HG02973 (cell line): Measurements from ENCODE around the gene IKBKG.
"Not testable (repeated sequence)": the region's sequence is repeated elsewhere in the genome, so short reads cannot be mapped to it uniquely, and the experiment has no call there.

ENCODE experiments used
- ATAC-seq: cut with Tn5 transposase; IDR thresholded peaks from one replicate; pipeline ENCODE4 v1.9.1; 2021; ENCODE audit warnings: moderate library complexity; ENCODE audit not compliant: unreplicated experiment

Gene IKBKG

GRCh38 chrX:154547245-154548027, at the start of gene IKBKG:
TSS of gene IKBKG (plus strand) at chrX:154547620. CDS start at chrX:154552003, 4,383 bp downstream.
- peak; percentile 75 for ATAC-seq

- ATAC-seq = not testable (repeated sequence)
These were observed 46.0 kb upstream of the IKBKG start for GRCh38 chrX:154501423-154501822.

- ATAC-seq = no peak
These were observed 45.3 kb upstream of the IKBKG start for GRCh38 chrX:154502098-154502497.

GRCh38 chrX:154502989-154503388, 44.4 kb upstream of the IKBKG start:
- ATAC-seq = no peak

GRCh38 chrX:154505734-154506133, 41.7 kb upstream of the IKBKG start:
- no peak for ATAC-seq

- no peak for ATAC-seq
These were observed 40.7 kb upstream of the IKBKG start for GRCh38 chrX:154506483-154507332.

GRCh38 chrX:154507673-154508383, 39.6 kb upstream of the IKBKG start:
- no peak for ATAC-seq

- no peak for ATAC-seq
These were observed 39.1 kb upstream of the IKBKG start for GRCh38 chrX:154508384-154508745.

- no peak for ATAC-seq
These were observed 38.0 kb upstream of the IKBKG start for GRCh38 chrX:154509455-154509854.

GRCh38 chrX:154511761-154512160, 35.7 kb upstream of the IKBKG start:
- no peak for ATAC-seq

GRCh38 chrX:154512879-154513553, 34.4 kb upstream of the IKBKG start:
- ATAC-seq = no peak

- no peak for ATAC-seq
These were observed 33.7 kb upstream of the IKBKG start for GRCh38 chrX:154513716-154514115.

- peak; percentile 35 for ATAC-seq
These were observed 32.1 kb upstream of the IKBKG start for GRCh38 chrX:154515090-154515965.

GRCh38 chrX:154515966-154516655, 31.3 kb upstream of the IKBKG start, which contains the start of gene FAM3A:
TSS of gene FAM3A (minus strand) at chrX:154516232. CDS start at chrX:154515772, 460 bp downstream.
- peak; percentile 91 for ATAC-seq

GRCh38 chrX:154516656-154517100, 30.7 kb upstream of the IKBKG start:
- no peak for ATAC-seq

- no peak for ATAC-seq
These were observed 30.2 kb upstream of the IKBKG start for GRCh38 chrX:154517101-154517781.

- no peak for ATAC-seq
These were observed 28.0 kb upstream of the IKBKG start for GRCh38 chrX:154519389-154519788.
